ENCODE measurements around the gene OR6K3. TPM values are rescaled to one million over a fixed set of nuclear protein-coding genes. Genes with fewer than 3 reads are reported as not detected.

OR6K3 gene
- total and polyA plus RNA-seq, 2 of the 13 experiments (the other 11 are each of a cell fraction or from before 2014, with no cell fraction given): not detected

GRCh38 chr1:158731707-158732106 lies 11.2 kb upstream of the OR6K3 start:
- CTCF ChIA-PET (ENCODE audit: low intra/inter-chr PET ratio, low total read pairs): no interaction called here
- Histone ChIP-seq H3K79me2 (ENCODE audit: insufficient read depth, low read length) (no peaks in the 10 kb centered on the region), H3K27ac (ENCODE audit: extremely low read length, insufficient read depth, low read length) (no peak overlapping the region), H4K20me1 (ENCODE audit: insufficient read depth, low read length) (no peaks in the 10 kb centered on the region), H3K9ac (ENCODE audit: insufficient read depth, low read depth, low read length) (no peak overlapping the region), H3K4me1 (ENCODE audit: insufficient read depth, low read length) (no peaks in the 10 kb centered on the region), H3K4me3 (replicated peaks in 1 of 3; ENCODE audit: insufficient read depth in 1 of 3, low read depth in 2 of 3, low read length in 3 of 3) (no peak overlapping the region), H3K4me2 (ENCODE audit: low read depth, low read length) (no peak overlapping the region), H3K27me3 (ENCODE audit: control insufficient read depth in 1 of 2, insufficient read depth in 2 of 2, low read length in 2 of 2) (no peaks in the 10 kb centered on the region), H2AFZ (ENCODE audit: low read length) (no peak overlapping the region), H3K9me3 (ENCODE audit: low read length) (peaks cover 6% of the 10 kb centered on the region), H3K36me3 (replicated peaks in 1 of 2; ENCODE audit: control insufficient read depth in 1 of 2, insufficient read depth in 2 of 2, low read length in 2 of 2) (no peaks in the 10 kb centered on the region)
- POLR2A ChIA-PET: no interaction called here
- no peak for FAIRE-seq
- no peak for TF ChIP-seq MZF1 (CRISPR knock-in tag; IDR thresholded peaks at IDR 0.05; ENCODE audit: borderline replicate concordance)
- no peak for TF ChIP-seq ZNF652 (CRISPR knock-in tag; IDR thresholded peaks at IDR 0.05; ENCODE audit: borderline replicate concordance, low read depth)
- no peak for TF ChIP-seq ZNF333 (CRISPR knock-in tag; IDR thresholded peaks at IDR 0.05; ENCODE audit: borderline replicate concordance)
- TF ChIP-seq SP1 (IDR thresholded peaks at IDR 0.05): no peak
- no peak for TF ChIP-seq SP1 (CRISPR knock-in tag; IDR thresholded peaks at IDR 0.05)
- no peak for TF ChIP-seq ATF7-NPFF (CRISPR knock-in tag; IDR thresholded peaks at IDR 0.05; ENCODE audit: low read depth)
- TF ChIP-seq ZNF768 (CRISPR knock-in tag; IDR thresholded peaks at IDR 0.05): no peak
- TF ChIP-seq ZNF513 (CRISPR knock-in tag; conservative IDR thresholded peaks at IDR 0.05): no peak
- no peak for TF ChIP-seq PPARG (CRISPR knock-in tag; conservative IDR thresholded peaks at IDR 0.05)
- no peak for TF ChIP-seq FOXP1 (IDR thresholded peaks at IDR 0.05)
- TF ChIP-seq FOXP1 (CRISPR knock-in tag; IDR thresholded peaks at IDR 0.05): no peak
- 18% methylated on average over 4 of the region's 4 CpGs for WGBS (ENCODE audit: low lambda C conversion rate)
- ATAC-seq: no peak
- no peak for DNase-seq (ENCODE audit: low spot score)
- intact Hi-C loops (cut with micrococcal nuclease; ENCODE audit: unreplicated experiment) (no loop called here), in situ Hi-C loops (cut with HindIII; ENCODE audit: extremely low pct_ligation_motif_present, low pct_unique_long_range_greater_than_20kb) (no loop called here)
- no TSS peak for BruUV-seq (replicated peaks)
